Astrocyte (in vitro differentiated cells and primary cell): Measurements from ENCODE around the gene OSMR.

Experiments used
- EZH2 ChIP-seq: IDR thresholded peaks from 2 replicates; pipeline ENCODE4 v1.6.1; 2012; ENCODE audit warnings: mild to moderate bottlenecking, low read length, inconsistent platforms; ENCODE audit not compliant: insufficient read depth
- TF ChIP-seq, protein P1 (sequence below): IDR thresholded peaks from 2 replicates; pipeline ENCODE4 v1.5.1; 2011; ENCODE audit warnings: low read depth, mild to moderate bottlenecking, inconsistent platforms, low read length, moderate library complexity; ENCODE audit not compliant: insufficient read depth

DNA sequence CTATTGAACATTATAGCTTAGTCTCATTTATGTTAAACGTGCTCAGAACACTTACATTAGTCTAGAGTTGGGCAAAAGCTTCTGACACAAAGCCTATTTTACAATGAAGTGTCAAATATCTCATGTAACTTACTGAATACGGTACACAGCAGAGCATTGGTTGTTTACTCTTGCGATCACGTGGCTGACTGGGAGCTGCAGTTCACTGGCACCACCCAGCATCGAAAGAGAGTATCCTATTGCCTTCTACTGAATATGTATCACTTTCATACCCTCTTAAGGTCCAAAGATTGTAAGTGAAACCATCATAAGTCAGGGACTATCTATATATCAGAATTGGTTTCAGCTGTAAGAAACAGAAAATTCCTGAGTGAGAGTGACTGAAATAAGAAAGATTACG lies 42.6 kb upstream of the OSMR start:
- TF ChIP-seq EZH2: no peak
- TF ChIP-seq, protein P1, sequence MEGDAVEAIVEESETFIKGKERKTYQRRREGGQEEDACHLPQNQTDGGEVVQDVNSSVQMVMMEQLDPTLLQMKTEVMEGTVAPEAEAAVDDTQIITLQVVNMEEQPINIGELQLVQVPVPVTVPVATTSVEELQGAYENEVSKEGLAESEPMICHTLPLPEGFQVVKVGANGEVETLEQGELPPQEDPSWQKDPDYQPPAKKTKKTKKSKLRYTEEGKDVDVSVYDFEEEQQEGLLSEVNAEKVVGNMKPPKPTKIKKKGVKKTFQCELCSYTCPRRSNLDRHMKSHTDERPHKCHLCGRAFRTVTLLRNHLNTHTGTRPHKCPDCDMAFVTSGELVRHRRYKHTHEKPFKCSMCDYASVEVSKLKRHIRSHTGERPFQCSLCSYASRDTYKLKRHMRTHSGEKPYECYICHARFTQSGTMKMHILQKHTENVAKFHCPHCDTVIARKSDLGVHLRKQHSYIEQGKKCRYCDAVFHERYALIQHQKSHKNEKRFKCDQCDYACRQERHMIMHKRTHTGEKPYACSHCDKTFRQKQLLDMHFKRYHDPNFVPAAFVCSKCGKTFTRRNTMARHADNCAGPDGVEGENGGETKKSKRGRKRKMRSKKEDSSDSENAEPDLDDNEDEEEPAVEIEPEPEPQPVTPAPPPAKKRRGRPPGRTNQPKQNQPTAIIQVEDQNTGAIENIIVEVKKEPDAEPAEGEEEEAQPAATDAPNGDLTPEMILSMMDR: no peak
